Lower leg skin (tissue), 4 donors: ENCODE measurements around the gene FAM184A. TPM values are rescaled to one million over a fixed set of nuclear protein-coding genes. Genes with fewer than 3 reads are reported as not detected.

Experiments
- DNase-seq, 2 donors: peaks; one replicate each; pipeline ENCODE4 v3.0.0-alpha.2; 2019; ENCODE audit warnings: low spot score in 2 of 2
- H3K4me3 ChIP-seq: fragments of 200-600 bp; sonication (generic); 2 replicates; pipeline ENCODE4 v1.5.1; 2017; ENCODE audit warnings: mild to moderate bottlenecking, low read depth; ENCODE audit not compliant: poor library complexity, severe bottlenecking
- CTCF ChIP-seq, 3 donors: fragments of 450-650 bp; IDR thresholded peaks; one replicate each; pipeline ENCODE4 v1.5.1; 2016; ENCODE audit warnings: antibody characterized with exemption in 3 of 3, mild to moderate bottlenecking in 3 of 3, moderate library complexity in 2 of 3
- POLR2A ChIP-seq, 2 donors: fragments of 450-650 bp; IDR thresholded peaks; one replicate each; pipeline ENCODE4 v1.6.1; 2016 to 2017; ENCODE audit warnings: antibody characterized with exemption in 2 of 2, mild to moderate bottlenecking in 1 of 2, moderate library complexity in 1 of 2
- WGBS, 2 donors: methylation state at CpG; one replicate each; pipeline ENCODE4 v1.1.5; 2018; 5-methylcytosine and 5-hydroxymethylcytosine counted together
- intact Hi-C: fragments of 100-400 bp; cut with DNase I; formaldehyde crosslinking; loops from one replicate; pipeline ENCODE4 v1.15.0; 2023; ENCODE audit warnings: low total_unique reads
- total RNA-seq, 4 donors: library from RNA; depleted of rRNA; stranded (reverse); fragments of >200 nt; gene quantifications; one replicate each; pipeline ENCODE4 v1.1.0, GENCODE V29; 2016

FAM184A gene
- total RNA-seq, 4 donors from 2014 or later: 0.57 to 3.4 (median 1.4) TPM

GRCh38 chr6:119043783-119044182, 34.7 kb downstream of the FAM184A start:
- DNase-seq: no peak
- TF ChIP-seq POLR2A (IDR thresholded peaks at IDR 0.05) (no peak), CTCF (IDR thresholded peaks at IDR 0.05) (no peak)
- no peak overlapping the region for H3K4me3 ChIP-seq
- intact Hi-C loops: no loop called here

- DNase-seq: no peak
- no peak for TF ChIP-seq POLR2A (IDR thresholded peaks at IDR 0.05)
- TF ChIP-seq CTCF (IDR thresholded peaks at IDR 0.05): no peak
- no peak overlapping the region for H3K4me3 ChIP-seq
- intact Hi-C loops: no loop called here
- 32 to 48% methylated on average over 1 of the region's 1 CpG for WGBS, 2 donors
Observed at GRCh38 chr6:119043265-119043664, 35.2 kb downstream of the FAM184A start.

GRCh38 chr6:119040636-119041035, 37.8 kb downstream of the FAM184A start:
- 63 to 76% methylated on average over 6 of the region's 6 CpGs for WGBS, 2 donors
- TF ChIP-seq CTCF (IDR thresholded peaks at IDR 0.05) (no peak), POLR2A (IDR thresholded peaks at IDR 0.05) (no peak)
- intact Hi-C loops: no loop called here
- H3K4me3 ChIP-seq: no peak overlapping the region
- DNase-seq: no peak

GRCh38 chr6:119040229-119040628, 38.2 kb downstream of the FAM184A start:
- no peak for DNase-seq
- TF ChIP-seq POLR2A (IDR thresholded peaks at IDR 0.05) (no peak), CTCF (IDR thresholded peaks at IDR 0.05) (no peak)
- WGBS, 2 donors: 92 to 94% methylated on average over 8 of the region's 8 CpGs
- intact Hi-C loops: no loop called here
- no peak overlapping the region for H3K4me3 ChIP-seq

- H3K4me3 ChIP-seq: no peak overlapping the region
- WGBS, 2 donors: 76 to 88% methylated on average over 4 of the region's 4 CpGs
- no peak for DNase-seq
- intact Hi-C loops: no loop called here
- TF ChIP-seq CTCF (IDR thresholded peaks at IDR 0.05) (no peak), POLR2A (IDR thresholded peaks at IDR 0.05) (no peak)
Observed at GRCh38 chr6:119037941-119038623, 40.4 kb downstream of the FAM184A start.

GRCh38 chr6:119037264-119037663, 41.2 kb downstream of the FAM184A start:
- TF ChIP-seq CTCF (IDR thresholded peaks at IDR 0.05) (no peak), POLR2A (IDR thresholded peaks at IDR 0.05) (no peak)
- DNase-seq: no peak
- H3K4me3 ChIP-seq: no peak overlapping the region
- intact Hi-C loops: no loop called here
